AG04449 (cell line): ENCODE results near the gene GFY.

Experiments used
- CTCF ChIA-PET: fragments of 350-600 bp; formaldehyde crosslinking; extraction: SDS; loops from one replicate; lab custom pipeline; 2021; ENCODE audit warnings: antibody characterized with exemption; lab: Yijun Ruan, JAX
- POLR2A ChIA-PET: fragments of 400-600, 350-600 bp; formaldehyde crosslinking; extraction: SDS; loops from one replicate; lab custom pipeline; 2020; ENCODE audit warnings: antibody characterized with exemption, inconsistent platforms; lab: Yijun Ruan, JAX
- DNase-seq: peaks from one replicate; pipeline ENCODE4 v3.0.0-alpha.2; 2010; ENCODE audit warnings: low read depth, low spot score
- H3K4me3 ChIP-seq: 2 replicates; pipeline ENCODE4 v1.5.1; 2011; ENCODE audit warnings: low read depth, mild to moderate bottlenecking, control low read depth, low read length
- CTCF ChIP-seq: IDR thresholded peaks from one replicate; pipeline ENCODE4 v1.5.1; 2011; ENCODE audit warnings: mild to moderate bottlenecking, moderate library complexity, low read length, control low read depth, inconsistent platforms; ENCODE audit not compliant: insufficient read depth; ENCODE audit errors: missing control alignments

GFY gene

GRCh38 chr19:49425178-49425577, at the start of gene GFY:
GFY (plus strand) TSS chr19:49425388; CDS start chr19:49426431, 1,043 bp downstream.
- POLR2A ChIA-PET = no interaction called here
- no peak within 1 kb of the TSS for H3K4me3 ChIP-seq
- DNase-seq = no peak
- CTCF ChIA-PET = interaction anchor here (0.9 to 2.4 kb wide), 3 partner anchors 9 to 33 kb away, joined by 3 to 10 read pairs (median 4); no protein-coding TSS in a partner anchor
- no peak for TF ChIP-seq CTCF

- POLR2A ChIA-PET = no interaction called here
- DNase-seq = no peak
- no peak overlapping the region for H3K4me3 ChIP-seq
- TF ChIP-seq CTCF = no peak
- CTCF ChIA-PET = interaction anchor here (1.5 to 3.7 kb wide), 3 partner anchors 8 to 13 kb away, joined by 4 to 18 read pairs (median 5); no protein-coding TSS in a partner anchor
Observed at GRCh38 chr19:49378512-49378911, 46.7 kb upstream of the GFY start.

- H3K4me3 ChIP-seq = no peak overlapping the region
- no peak for DNase-seq
- no peak for TF ChIP-seq CTCF
- ChIA-PET CTCF (interaction anchor here (0.9 to 3.7 kb wide), 4 partner anchors 9 to 155 kb away, joined by 3 to 18 read pairs (median 3); no protein-coding TSS in a partner anchor), POLR2A (no interaction called here)
Observed at GRCh38 chr19:49380391-49380790, 44.8 kb upstream of the GFY start.

- no peak overlapping the region for H3K4me3 ChIP-seq
- ChIA-PET POLR2A (no interaction called here), CTCF (no interaction called here)
- no peak for DNase-seq
- TF ChIP-seq CTCF = no peak
Observed at GRCh38 chr19:49382639-49383038, 42.5 kb upstream of the GFY start.

GRCh38 chr19:49383599-49383998, 41.6 kb upstream of the GFY start:
- TF ChIP-seq CTCF = no peak
- POLR2A ChIA-PET = no interaction called here
- H3K4me3 ChIP-seq = no peak overlapping the region
- CTCF ChIA-PET = interaction anchor here (0.8 to 1.3 kb wide), 5 partner anchors 9 to 62 kb away, joined by 3 to 8 read pairs (median 4); partner anchors contain the start of gene DKKL1
- no peak for DNase-seq

GRCh38 chr19:49387936-49388372, 37.2 kb upstream of the GFY start, which contains the start of gene KASH5:
KASH5 (plus strand) TSS chr19:49388249; CDS start chr19:49390884, 2,635 bp downstream.
- POLR2A ChIA-PET = no interaction called here
- CTCF ChIA-PET = no interaction called here
- TF ChIP-seq CTCF = no peak
- DNase-seq = no peak
- H3K4me3 ChIP-seq = no peak within 1 kb of the TSS
